HCT116 (cell line): ENCODE results near the gene RALGPS1. TPM values are rescaled to one million over a fixed set of nuclear protein-coding genes. Genes with fewer than 3 reads are reported as not detected.

Source experiments
- ATAC-seq: fragments of 200-7000 bp; cut with Tn5 transposase; 2 replicates; pipeline ENCODE4 v1.9.1; 2020; ENCODE audit warnings: mild to moderate bottlenecking, moderate library complexity
- BruUV-seq: library from RNA; stranded (reverse); fragments of 400-500 nt; replicated peaks from 2 replicates; lab custom pipeline; 2021; lab: Mats Ljungman, UMichigan
- CTCF ChIA-PET: fragments of 300-600 bp; sonication (Branson Sonifier 250); formaldehyde crosslinking; loops from one replicate; lab custom pipeline; 2021; ENCODE audit warnings: antibody characterized with exemption; lab: Charles Lee
- POLR2A ChIA-PET: fragments of 300-600, 350-600 bp; sonication (Branson Sonifier 250); formaldehyde crosslinking; loops from one replicate; lab custom pipeline; 2021; ENCODE audit warnings: antibody characterized with exemption; lab: Charles Lee
- RAD21 ChIA-PET, 2 experiments: fragments of 300-600 bp; sonication (Branson Sonifier 250); formaldehyde crosslinking; loops; one replicate each; lab custom pipeline; 2023; ENCODE audit warnings: low total read pairs in 2 of 2; ENCODE audit not compliant: uncharacterized antibody in 2 of 2, unreplicated experiment in 2 of 2, low non-redundant PET in 1 of 2; lab: Charles Lee
- DNase-seq: peaks from one replicate; pipeline ENCODE4 v3.0.0-alpha.2; 2010; ENCODE audit warnings: low read depth, low spot score
- H2AFZ ChIP-seq: fragments of 200-600 bp; shearing (Covaris generic), sonication (generic); 2 replicates; pipeline ENCODE4 v1.6.1; 2017; ENCODE audit warnings: low read depth, mixed run types, mixed read lengths, antibody characterized with exemption, low read length; ENCODE audit not compliant: poor library complexity, severe bottlenecking
- H3K27ac ChIP-seq: 2 replicates; pipeline ENCODE4 v1.5.1; 2012; ENCODE audit warnings: low read depth, low read length
- H3K27me3 ChIP-seq: fragments of 200-600 bp; sonication (generic); 2 replicates; pipeline ENCODE4 v1.6.1; 2016; ENCODE audit warnings: mixed run types, low read length, mixed read lengths; ENCODE audit not compliant: insufficient read depth
- H3K36me3 ChIP-seq, 2 experiments: fragments of 200-500 bp in 1 of 2; fragments of 200-600 bp in 1 of 2; sonication (Bioruptor generic) in 1 of 2; sonication (generic) in 1 of 2; 2 replicates each; pipeline versions ENCODE4 v1.5.1 to v1.6.1; 2014 to 2016; ENCODE audit warnings: low read length in 2 of 2, inconsistent platforms in 1 of 2, mixed read lengths in 1 of 2, mixed run types in 1 of 2; ENCODE audit not compliant: insufficient read depth in 2 of 2, control insufficient read depth in 1 of 2
- H3K4me1 ChIP-seq, 2 experiments: fragments of 200-600 bp in 1 of 2; sonication (generic) in 1 of 2; 2 replicates each; pipeline versions ENCODE4 v1.5.1 to v1.6.1; 2012 to 2017; ENCODE audit warnings: low read length in 2 of 2, inconsistent platforms in 1 of 2, mild to moderate bottlenecking in 1 of 2, mixed read lengths in 1 of 2, mixed run types in 1 of 2, moderate library complexity in 1 of 2; ENCODE audit not compliant: insufficient read depth in 2 of 2, control insufficient read depth in 1 of 2
- H3K4me2 ChIP-seq: fragments of 200-600 bp; sonication (generic); 2 replicates; pipeline ENCODE4 v1.6.1; 2017; ENCODE audit warnings: mixed run types, low read length, mixed read lengths
- H3K4me3 ChIP-seq, 2 experiments: fragments of 200-600 bp in 1 of 2; sonication (generic) in 1 of 2; replicated peaks in 1 of 2; 2 replicates each; pipeline ENCODE4 v1.5.1; 2011 to 2016; ENCODE audit warnings: low read length in 2 of 2, control low read depth in 1 of 2, low read depth in 1 of 2, mild to moderate bottlenecking in 1 of 2, mixed read lengths in 1 of 2, mixed run types in 1 of 2
- H3K79me2 ChIP-seq: fragments of 200-600 bp; sonication (generic); 2 replicates; pipeline ENCODE4 v1.6.1; 2017; ENCODE audit warnings: mild to moderate bottlenecking, mixed run types, low read length, moderate library complexity, mixed read lengths; ENCODE audit not compliant: insufficient read depth
- H3K9ac ChIP-seq: fragments of 200-600 bp; sonication (generic); 2 replicates; pipeline ENCODE4 v1.6.1; 2016; ENCODE audit warnings: low read length, mixed read lengths
- H3K9me2 ChIP-seq: fragments of 200-600 bp; sonication (generic), shearing (Covaris generic); 2 replicates; pipeline ENCODE4 v1.6.1; 2017; ENCODE audit warnings: mixed run types, mild to moderate bottlenecking, moderate library complexity; ENCODE audit not compliant: insufficient read depth
- H3K9me3 ChIP-seq, 2 experiments: fragments of 200-500 bp in 1 of 2; fragments of 200-600 bp in 1 of 2; sonication (Bioruptor generic) in 1 of 2; sonication (generic) in 1 of 2; 2 replicates each; pipeline ENCODE4 v1.6.1; 2014 to 2017; ENCODE audit warnings: low read length in 2 of 2, mixed read lengths in 2 of 2, inconsistent platforms in 1 of 2, low read depth in 1 of 2, mild to moderate bottlenecking in 1 of 2, mixed run types in 1 of 2, moderate library complexity in 1 of 2; ENCODE audit not compliant: control insufficient read depth in 1 of 2, insufficient read depth in 1 of 2
- H4K20me1 ChIP-seq: fragments of 200-600 bp; sonication (generic), shearing (Covaris generic); 2 replicates; pipeline ENCODE4 v1.6.1; 2017; ENCODE audit warnings: mixed run types, mild to moderate bottlenecking, moderate library complexity; ENCODE audit not compliant: insufficient read depth
- CBX3 ChIP-seq: IDR thresholded peaks from 2 replicates; pipeline ENCODE4 v1.6.1; 2012; ENCODE audit warnings: low read depth
- EGR1 ChIP-seq: IDR thresholded peaks from 2 replicates; pipeline ENCODE4 v1.6.1; 2012; ENCODE audit warnings: low read depth
- EZH2 ChIP-seq: fragments of 200-600 bp; sonication (generic); IDR thresholded peaks from 2 replicates; pipeline ENCODE4 v1.6.1; 2017; ENCODE audit warnings: antibody characterized with exemption, mixed run types
- FOSL1 ChIP-seq: IDR thresholded peaks from 2 replicates; pipeline ENCODE4 v1.6.1; 2012; ENCODE audit warnings: low read depth
- POLR2A ChIP-seq: IDR thresholded peaks from 2 replicates; pipeline ENCODE4 v1.7.0; 2011; ENCODE audit warnings: borderline replicate concordance; ENCODE audit not compliant: insufficient read depth, insufficient read length; ENCODE audit errors: extremely low read depth
- POLR2AphosphoS5 ChIP-seq: IDR thresholded peaks from 2 replicates; pipeline ENCODE4 v1.6.1; 2011; ENCODE audit warnings: mild to moderate bottlenecking, low read depth, low read length, moderate library complexity
- YY1 ChIP-seq: IDR thresholded peaks from 2 replicates; pipeline ENCODE4 v1.6.1; 2011; ENCODE audit warnings: low read length, low read depth, moderate library complexity, mild to moderate bottlenecking; ENCODE audit not compliant: insufficient replicate concordance; ENCODE audit errors: extremely low read depth
- ZFX ChIP-seq: fragments of 450-650 bp; IDR thresholded peaks from 2 replicates; pipeline ENCODE4 v1.6.1; 2017
- intact Hi-C: fragments of 100-400 bp; cut with micrococcal nuclease; formaldehyde crosslinking; loops from 2 replicates; pipeline ENCODE4 v1.10.0; 2022
- total RNA-seq: library from RNA; stranded (reverse); gene quantifications from one replicate; pipeline ENCODE4 v1.2.1, GENCODE V29; 2021; ENCODE audit not compliant: unreplicated experiment
- TF ChIP-seq, protein P1 (sequence below): IDR thresholded peaks from 2 replicates; pipeline ENCODE4 v1.6.1; 2012
- TF ChIP-seq, protein P2 (sequence below): IDR thresholded peaks from 2 replicates; pipeline ENCODE4 v1.6.1; 2012; ENCODE audit warnings: low read depth

The RALGPS1 gene
- total RNA-seq, 1 experiment from 2014 or later, result 7.6 TPM

DNA sequence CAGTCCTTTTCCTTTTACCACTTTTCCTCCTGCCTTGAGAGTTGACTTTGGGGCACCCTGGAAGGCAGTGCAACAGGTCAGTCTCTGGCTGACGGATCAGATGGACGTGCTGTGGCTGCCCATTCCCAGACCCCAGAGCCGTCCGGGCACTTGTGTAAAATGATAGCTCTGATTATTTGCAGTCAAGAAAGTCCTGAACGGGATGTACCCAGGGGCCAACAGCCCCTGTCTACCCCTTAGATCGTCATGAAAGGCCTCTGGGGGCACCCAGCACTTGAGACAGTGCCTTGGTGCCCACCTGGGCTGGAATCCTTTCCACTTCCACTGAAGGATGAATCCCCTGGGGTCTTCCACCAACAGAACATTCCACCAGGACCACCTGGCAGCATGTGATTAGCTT lies 225.6 kb downstream of the RALGPS1 start:
- Histone ChIP-seq H3K27me3 (no peaks in the 10 kb centered on the region), H2AFZ (no peak overlapping the region), H3K4me2 (no peak overlapping the region), H3K4me3 (no peak overlapping the region), H4K20me1 (no peaks in the 10 kb centered on the region), H3K9me3 (no peaks in the 10 kb centered on the region), H3K9ac (no peak overlapping the region), H3K79me2 (no peaks in the 10 kb centered on the region), H3K9me2 (no peaks in the 10 kb centered on the region), H3K36me3 (no peaks in the 10 kb centered on the region), H3K27ac (no peak overlapping the region), H3K4me1 (no peaks in the 10 kb centered on the region)
- DNase-seq (no peak), ATAC-seq (no peak)
- intact Hi-C loops, result no loop called here
- TF ChIP-seq ZFX, result no peak
- TF ChIP-seq, protein P1, sequence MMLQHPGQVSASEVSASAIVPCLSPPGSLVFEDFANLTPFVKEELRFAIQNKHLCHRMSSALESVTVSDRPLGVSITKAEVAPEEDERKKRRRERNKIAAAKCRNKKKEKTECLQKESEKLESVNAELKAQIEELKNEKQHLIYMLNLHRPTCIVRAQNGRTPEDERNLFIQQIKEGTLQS, result no peak
- BruUV-seq, result no TSS peak
- ChIA-PET RAD21 (no interaction called here), POLR2A (no interaction called here), CTCF (no interaction called here)

DNA sequence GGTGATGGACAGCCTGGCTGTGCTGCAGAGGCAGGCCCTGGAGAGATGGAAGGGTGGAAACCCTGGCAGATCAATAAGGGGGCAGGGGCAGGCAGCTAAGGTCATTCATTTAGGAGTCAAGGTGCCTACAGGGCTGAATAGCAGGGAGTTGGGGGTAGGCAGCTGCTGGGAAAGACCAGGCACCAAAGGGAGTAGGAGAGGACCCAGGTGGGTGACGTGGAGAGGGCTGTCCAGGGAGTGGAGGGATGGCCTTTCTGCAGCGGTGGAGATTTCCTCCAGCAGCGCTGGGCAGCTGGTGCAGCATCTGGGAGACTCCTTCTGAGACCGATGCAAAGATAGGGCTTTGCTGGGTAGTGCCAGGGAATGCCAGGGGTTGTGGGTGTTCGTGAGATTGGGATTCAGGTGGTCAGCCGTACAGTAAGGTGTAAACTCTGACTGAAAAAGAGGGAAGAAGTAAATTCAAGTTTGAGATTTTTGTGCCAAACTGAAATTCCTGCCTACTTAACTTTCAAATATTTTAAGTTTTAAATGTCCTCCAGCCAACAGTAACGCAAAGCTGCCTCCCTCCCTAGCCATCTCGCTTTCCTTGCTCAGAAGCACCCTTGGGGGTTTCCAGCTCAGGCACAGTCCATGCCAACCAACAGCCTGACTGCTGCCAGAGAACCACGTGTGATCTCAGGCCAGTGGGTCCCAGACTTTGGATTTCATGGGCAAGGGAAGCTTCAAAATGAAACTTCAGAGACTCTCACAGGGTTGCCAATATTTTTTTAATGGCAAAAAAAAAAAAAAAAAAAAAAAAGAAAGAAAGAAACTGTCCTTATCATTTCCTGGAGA lies 226.5 kb downstream of the RALGPS1 start:
- ATAC-seq (no peak), DNase-seq (no peak)
- Histone ChIP-seq H3K9me3 (no peaks in the 10 kb centered on the region), H3K27me3 (no peaks in the 10 kb centered on the region), H3K9me2 (no peaks in the 10 kb centered on the region), H3K79me2 (no peaks in the 10 kb centered on the region), H3K27ac (no peak overlapping the region), H3K4me1 (no peaks in the 10 kb centered on the region), H3K4me3 (no peak overlapping the region), H2AFZ (no peak overlapping the region), H3K9ac (no peak overlapping the region), H3K36me3 (no peaks in the 10 kb centered on the region), H3K4me2 (no peak overlapping the region), H4K20me1 (no peaks in the 10 kb centered on the region)
- TF ChIP-seq, protein P2, sequence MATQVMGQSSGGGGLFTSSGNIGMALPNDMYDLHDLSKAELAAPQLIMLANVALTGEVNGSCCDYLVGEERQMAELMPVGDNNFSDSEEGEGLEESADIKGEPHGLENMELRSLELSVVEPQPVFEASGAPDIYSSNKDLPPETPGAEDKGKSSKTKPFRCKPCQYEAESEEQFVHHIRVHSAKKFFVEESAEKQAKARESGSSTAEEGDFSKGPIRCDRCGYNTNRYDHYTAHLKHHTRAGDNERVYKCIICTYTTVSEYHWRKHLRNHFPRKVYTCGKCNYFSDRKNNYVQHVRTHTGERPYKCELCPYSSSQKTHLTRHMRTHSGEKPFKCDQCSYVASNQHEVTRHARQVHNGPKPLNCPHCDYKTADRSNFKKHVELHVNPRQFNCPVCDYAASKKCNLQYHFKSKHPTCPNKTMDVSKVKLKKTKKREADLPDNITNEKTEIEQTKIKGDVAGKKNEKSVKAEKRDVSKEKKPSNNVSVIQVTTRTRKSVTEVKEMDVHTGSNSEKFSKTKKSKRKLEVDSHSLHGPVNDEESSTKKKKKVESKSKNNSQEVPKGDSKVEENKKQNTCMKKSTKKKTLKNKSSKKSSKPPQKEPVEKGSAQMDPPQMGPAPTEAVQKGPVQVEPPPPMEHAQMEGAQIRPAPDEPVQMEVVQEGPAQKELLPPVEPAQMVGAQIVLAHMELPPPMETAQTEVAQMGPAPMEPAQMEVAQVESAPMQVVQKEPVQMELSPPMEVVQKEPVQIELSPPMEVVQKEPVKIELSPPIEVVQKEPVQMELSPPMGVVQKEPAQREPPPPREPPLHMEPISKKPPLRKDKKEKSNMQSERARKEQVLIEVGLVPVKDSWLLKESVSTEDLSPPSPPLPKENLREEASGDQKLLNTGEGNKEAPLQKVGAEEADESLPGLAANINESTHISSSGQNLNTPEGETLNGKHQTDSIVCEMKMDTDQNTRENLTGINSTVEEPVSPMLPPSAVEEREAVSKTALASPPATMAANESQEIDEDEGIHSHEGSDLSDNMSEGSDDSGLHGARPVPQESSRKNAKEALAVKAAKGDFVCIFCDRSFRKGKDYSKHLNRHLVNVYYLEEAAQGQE, result no peak
- TF ChIP-seq, protein P1, result no peak
- TF ChIP-seq EZH2 (no peak), ZFX (no peak), CBX3 (no peak), EGR1 (no peak), POLR2A (no peak), YY1 (no peak), POLR2AphosphoS5 (no peak), FOSL1 (no peak)
- POLR2A ChIA-PET, result no interaction called here
- RAD21 ChIA-PET, result no interaction called here
- BruUV-seq, result no TSS peak
- CTCF ChIA-PET, result no interaction called here
- intact Hi-C loops, result no loop called here
